IMR-90 (cell line): ENCODE results near the gene IFT74. TPM values are rescaled to one million over a fixed set of nuclear protein-coding genes. Genes with fewer than 3 reads are reported as not detected.

Source experiments
- ATAC-seq: fragments of 200-7000 bp; cut with Tn5 transposase; 2 replicates; pipeline ENCODE4 v1.9.1; 2020; ENCODE audit warnings: low read depth, mild to moderate bottlenecking, moderate library complexity
- BruUV-seq: library from RNA; stranded (reverse); fragments of 400-500 nt; replicated peaks from 2 replicates; lab custom pipeline; 2021; lab: Mats Ljungman, UMichigan
- CTCF ChIA-PET: fragments of 300-600 bp; formaldehyde crosslinking; extraction: SDS; loops from one replicate; lab custom pipeline; 2021; ENCODE audit warnings: antibody characterized with exemption; lab: Yijun Ruan, JAX
- POLR2A ChIA-PET: fragments of 300-600 bp; sonication (Branson Sonifier 250); formaldehyde crosslinking; loops from one replicate; lab custom pipeline; 2022; ENCODE audit warnings: antibody characterized with exemption; ENCODE audit not compliant: unreplicated experiment; lab: Charles Lee
- DNase-seq: peaks from one replicate; pipeline ENCODE4 v3.0.0; 2013
- H2AFZ ChIP-seq: replicated peaks from 2 replicates; pipeline ENCODE3; 2013; ENCODE audit warnings: low read length, mild to moderate bottlenecking; ENCODE audit not compliant: poor library complexity
- H2AK5ac ChIP-seq: 2 replicates; pipeline ENCODE4 v1.6.1; 2013; ENCODE audit warnings: low read depth, low read length, inconsistent platforms
- H2AK9ac ChIP-seq: replicated peaks from 2 replicates; pipeline ENCODE3; 2013; ENCODE audit warnings: mild to moderate bottlenecking, low read depth, low read length, moderate library complexity; ENCODE audit not compliant: poor library complexity
- H2BK120ac ChIP-seq: 2 replicates; pipeline ENCODE4 v1.6.1; 2013; ENCODE audit warnings: low read depth, low read length, inconsistent platforms
- H2BK15ac ChIP-seq: 3 replicates; pipeline ENCODE4 v1.6.1; 2013; ENCODE audit warnings: low read depth, low read length, inconsistent platforms
- H2BK20ac ChIP-seq: 2 replicates; pipeline ENCODE4 v1.6.1; 2013; ENCODE audit warnings: low read depth, mild to moderate bottlenecking, inconsistent platforms, low read length, moderate library complexity
- H2BK5ac ChIP-seq: 2 replicates; pipeline ENCODE4 v1.6.1; 2013; ENCODE audit warnings: mild to moderate bottlenecking, low read depth, low read length, inconsistent platforms; ENCODE audit not compliant: poor library complexity, severe bottlenecking
- H3K14ac ChIP-seq: replicated peaks from 2 replicates; pipeline ENCODE4 v1.6.1; 2013; ENCODE audit warnings: low read depth, low read length, inconsistent platforms
- H3K18ac ChIP-seq: 2 replicates; pipeline ENCODE4 v1.6.1; 2013; ENCODE audit warnings: low read depth, low read length, control low read depth
- H3K23ac ChIP-seq: 2 replicates; pipeline ENCODE4 v1.6.1; 2013; ENCODE audit warnings: low read depth, low read length, inconsistent platforms
- H3K27ac ChIP-seq: 2 replicates; pipeline ENCODE4 v1.5.1; 2013; ENCODE audit warnings: mild to moderate bottlenecking, control low read depth, low read length; ENCODE audit not compliant: insufficient read depth
- H3K27me3 ChIP-seq: 2 replicates; pipeline ENCODE4 v1.6.1; 2013; ENCODE audit warnings: low read length; ENCODE audit not compliant: control insufficient read depth, insufficient read depth
- H3K36me3 ChIP-seq: 2 replicates; pipeline ENCODE4 v1.6.1; 2013; ENCODE audit warnings: low read length, mixed read lengths; ENCODE audit not compliant: control insufficient read depth, insufficient read depth
- H3K4ac ChIP-seq: 2 replicates; pipeline ENCODE4 v1.6.1; 2013; ENCODE audit warnings: low read depth, low read length, inconsistent platforms
- H3K4me1 ChIP-seq: 2 replicates; pipeline ENCODE4 v1.6.1; 2013; ENCODE audit warnings: low read length, mixed read lengths; ENCODE audit not compliant: control insufficient read depth, insufficient read depth
- H3K4me2 ChIP-seq: 2 replicates; pipeline ENCODE4 v1.6.1; 2013; ENCODE audit warnings: low read depth, mild to moderate bottlenecking, control low read depth, low read length, moderate library complexity
- H3K4me3 ChIP-seq: 2 replicates; pipeline ENCODE4 v1.5.1; 2013; ENCODE audit warnings: low read depth, mild to moderate bottlenecking, control low read depth, low read length, moderate library complexity; ENCODE audit not compliant: insufficient read depth
- H3K56ac ChIP-seq: 2 replicates; pipeline ENCODE4 v1.6.1; 2013; ENCODE audit warnings: low read length, inconsistent platforms; ENCODE audit not compliant: insufficient read depth; ENCODE audit errors: extremely low read depth
- H3K79me1 ChIP-seq, 2 experiments: 2 replicates each; pipeline ENCODE4 v1.6.1; 2013; ENCODE audit warnings: low read length in 2 of 2, inconsistent platforms in 1 of 2, low read depth in 1 of 2
- H3K9ac ChIP-seq: 2 replicates; pipeline ENCODE4 v1.6.1; 2013; ENCODE audit warnings: low read depth, low read length, control low read depth
- H3K9me1 ChIP-seq: 2 replicates; pipeline ENCODE4 v1.6.1; 2013; ENCODE audit warnings: low read length, inconsistent platforms; ENCODE audit not compliant: insufficient read depth
- H3K9me3 ChIP-seq: 2 replicates; pipeline ENCODE4 v1.6.1; 2013; ENCODE audit warnings: low read length; ENCODE audit not compliant: control insufficient read depth, insufficient read depth
- H4K20me1 ChIP-seq: 2 replicates; pipeline ENCODE4 v1.6.1; 2013; ENCODE audit warnings: low read length, inconsistent platforms; ENCODE audit not compliant: insufficient read depth
- H4K5ac ChIP-seq: 2 replicates; pipeline ENCODE4 v1.6.1; 2013; ENCODE audit warnings: mild to moderate bottlenecking, low read depth, low read length, control low read depth
- H4K8ac ChIP-seq, 2 experiments: 2 replicates each; pipeline ENCODE4 v1.6.1; 2013; ENCODE audit warnings: low read depth in 2 of 2, low read length in 2 of 2, control low read depth in 1 of 2, inconsistent platforms in 1 of 2
- H4K91ac ChIP-seq: 2 replicates; pipeline ENCODE4 v1.6.1; 2013; ENCODE audit warnings: low read depth, low read length, inconsistent platforms; ENCODE audit not compliant: insufficient read depth
- BHLHE40 ChIP-seq: fragments of 150-350 bp; IDR thresholded peaks from 2 replicates; pipeline ENCODE4 v1.6.1; 2016; ENCODE audit warnings: mild to moderate bottlenecking, low read depth, low read length
- CHD1 ChIP-seq: IDR thresholded peaks from 2 replicates; pipeline ENCODE4 v1.6.1; 2012; ENCODE audit warnings: low read depth, low read length, improper control_type of control experiment
- MAZ ChIP-seq: IDR thresholded peaks from 2 replicates; pipeline ENCODE4 v1.6.1; 2012; ENCODE audit warnings: low read depth, mild to moderate bottlenecking, low read length, improper control_type of control experiment, moderate library complexity, borderline replicate concordance
- NFE2L2 ChIP-seq: fragments of 150-350 bp; IDR thresholded peaks from 2 replicates; pipeline ENCODE4 v1.6.1; 2016; ENCODE audit warnings: low read depth, mild to moderate bottlenecking, low read length
- POLR2A ChIP-seq: IDR thresholded peaks from 2 replicates; pipeline ENCODE4 v1.6.1; 2012; ENCODE audit warnings: mild to moderate bottlenecking, low read depth, low read length
- RAD21 ChIP-seq: IDR thresholded peaks from 2 replicates; pipeline ENCODE4 v1.6.1; 2012; ENCODE audit warnings: low read length, improper control_type of control experiment
- RCOR1 ChIP-seq: IDR thresholded peaks from 2 replicates; pipeline ENCODE4 v1.6.1; 2012; ENCODE audit warnings: mild to moderate bottlenecking, low read length, improper control_type of control experiment; ENCODE audit not compliant: insufficient replicate concordance
- SMC3 ChIP-seq: fragments of 150-350 bp; IDR thresholded peaks from 2 replicates; pipeline ENCODE4 v1.6.1; 2016; ENCODE audit warnings: low read depth, mild to moderate bottlenecking, antibody characterized with exemption, low read length, moderate library complexity
- WGBS, 2 experiments: methylation state at CpG; one replicate each; pipeline versions ENCODE4 v1.1.5 to v1.1.7; 2013; ENCODE audit warnings: missing lambda C conversion rate in 2 of 2; ENCODE audit not compliant: insufficient read length in 1 of 2; ENCODE audit errors: extremely low coverage in 2 of 2; 5-methylcytosine and 5-hydroxymethylcytosine counted together
- dilution Hi-C: fragments of 300-500 bp; cut with HindIII; formaldehyde crosslinking; loops from one replicate; pipeline ENCODE4 v1.14.3; 2018; ENCODE audit warnings: low sequenced_read_pairs; ENCODE audit not compliant: unreplicated experiment
- in situ Hi-C: fragments of 300-500 bp; cut with MboI; formaldehyde crosslinking; loops from 3 replicates; pipeline ENCODE4 v1.14.3; 2019; ENCODE audit warnings: low sequenced_read_pairs, inconsistent platforms, mixed read lengths
- intact Hi-C: fragments of 100-400 bp; cut with micrococcal nuclease; formaldehyde crosslinking; loops from 2 replicates; pipeline ENCODE4 v1.10.0; 2022
- polyA plus RNA-seq, 3 experiments: library from polyadenylated mRNA; depleted of rRNA; stranded (reverse); fragments of >200 nt; gene quantifications; 2 replicates each; pipeline ENCODE4 v1.2.3, GENCODE V29; 2012; ENCODE audit warnings: low replicate concordance in 1 of 3
- total RNA-seq: library from RNA; depleted of rRNA; stranded (reverse); fragments of >200 nt; gene quantifications from 2 replicates; pipeline ENCODE4 v1.2.3, GENCODE V29; 2012
- TF ChIP-seq, protein P1 (sequence below): fragments of 150-350 bp; IDR thresholded peaks from 2 replicates; pipeline ENCODE4 v1.6.1; 2016; ENCODE audit warnings: low read depth, mild to moderate bottlenecking, low read length, moderate library complexity, borderline replicate concordance
- TF ChIP-seq, protein P2 (sequence below): conservative IDR thresholded peaks from 2 replicates; pipeline ENCODE4 v1.5.1; 2012; ENCODE audit warnings: mild to moderate bottlenecking, low read depth, low read length, improper control_type of control experiment

The IFT74 gene
- total and polyA plus RNA-seq, 2 of the 4 experiments (the other 2 are of a cell fraction), result 4.6 to 12.2 TPM

- peak overlapping the region; percentile 89 for H2AK9ac ChIP-seq
- no TSS peak for BruUV-seq
- peaks cover 2% of the 10 kb centered on the region; the same call in 1 of the 2 replicates for H3K4me1 ChIP-seq
- peak overlapping the region; percentile 79; the same call in 1 of the 2 replicates for H3K27ac ChIP-seq
- peak overlapping the region; percentile 19; the same call in 1 of the 2 replicates for H3K56ac ChIP-seq
- H3K27me3 ChIP-seq, result no peaks in the 10 kb centered on the region
- peak overlapping the region; percentile 95 for H2BK120ac ChIP-seq
- peak overlapping the region; percentile 91 for H2BK20ac ChIP-seq
- peak overlapping the region; percentile 70; the same call in 2 of the 3 replicates for H2BK15ac ChIP-seq
- H3K4me2 ChIP-seq, result no peak overlapping the region
- peak overlapping the region; percentile 80 for H3K4ac ChIP-seq
- dilution Hi-C loops (no loop called here), intact Hi-C loops (loop anchor here (5.0 kb wide), 1 partner anchor 229 kb away; no protein-coding TSS in a partner anchor), in situ Hi-C loops (loop anchor here (25.0 kb wide), 1 partner anchor 239 kb away; no protein-coding TSS in a partner anchor)
- peak overlapping the region; percentile 86 for H3K23ac ChIP-seq
- no peak overlapping the region for H3K9ac ChIP-seq
- H2AK5ac ChIP-seq, result peak overlapping the region; percentile 78
- H3K14ac ChIP-seq, result peak overlapping the region; percentile 71
- H3K36me3 ChIP-seq, result peaks cover 3% of the 10 kb centered on the region
- no peaks in the 10 kb centered on the region for H3K9me1 ChIP-seq
- H2BK5ac ChIP-seq, result peak overlapping the region; percentile 92
- DNase-seq, result peak; percentile 46
- H3K79me1 ChIP-seq, result peaks cover 6 to 17% of the 10 kb centered on the region in 2 experiments; a peak in 1 of 4 replicates
- WGBS, 2 experiments, result 100% methylated on average over 6 of the region's 18 CpGs; no CpG with 5 or more reads in 1 of the 2 experiments
- no peak overlapping the region for H3K4me3 ChIP-seq
- peak overlapping the region; percentile 74 for H2AFZ ChIP-seq
- peak; percentile 66 for ATAC-seq
- TF ChIP-seq, protein P1, sequence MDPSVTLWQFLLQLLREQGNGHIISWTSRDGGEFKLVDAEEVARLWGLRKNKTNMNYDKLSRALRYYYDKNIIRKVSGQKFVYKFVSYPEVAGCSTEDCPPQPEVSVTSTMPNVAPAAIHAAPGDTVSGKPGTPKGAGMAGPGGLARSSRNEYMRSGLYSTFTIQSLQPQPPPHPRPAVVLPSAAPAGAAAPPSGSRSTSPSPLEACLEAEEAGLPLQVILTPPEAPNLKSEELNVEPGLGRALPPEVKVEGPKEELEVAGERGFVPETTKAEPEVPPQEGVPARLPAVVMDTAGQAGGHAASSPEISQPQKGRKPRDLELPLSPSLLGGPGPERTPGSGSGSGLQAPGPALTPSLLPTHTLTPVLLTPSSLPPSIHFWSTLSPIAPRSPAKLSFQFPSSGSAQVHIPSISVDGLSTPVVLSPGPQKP, result no peak
- TF ChIP-seq, protein P2, sequence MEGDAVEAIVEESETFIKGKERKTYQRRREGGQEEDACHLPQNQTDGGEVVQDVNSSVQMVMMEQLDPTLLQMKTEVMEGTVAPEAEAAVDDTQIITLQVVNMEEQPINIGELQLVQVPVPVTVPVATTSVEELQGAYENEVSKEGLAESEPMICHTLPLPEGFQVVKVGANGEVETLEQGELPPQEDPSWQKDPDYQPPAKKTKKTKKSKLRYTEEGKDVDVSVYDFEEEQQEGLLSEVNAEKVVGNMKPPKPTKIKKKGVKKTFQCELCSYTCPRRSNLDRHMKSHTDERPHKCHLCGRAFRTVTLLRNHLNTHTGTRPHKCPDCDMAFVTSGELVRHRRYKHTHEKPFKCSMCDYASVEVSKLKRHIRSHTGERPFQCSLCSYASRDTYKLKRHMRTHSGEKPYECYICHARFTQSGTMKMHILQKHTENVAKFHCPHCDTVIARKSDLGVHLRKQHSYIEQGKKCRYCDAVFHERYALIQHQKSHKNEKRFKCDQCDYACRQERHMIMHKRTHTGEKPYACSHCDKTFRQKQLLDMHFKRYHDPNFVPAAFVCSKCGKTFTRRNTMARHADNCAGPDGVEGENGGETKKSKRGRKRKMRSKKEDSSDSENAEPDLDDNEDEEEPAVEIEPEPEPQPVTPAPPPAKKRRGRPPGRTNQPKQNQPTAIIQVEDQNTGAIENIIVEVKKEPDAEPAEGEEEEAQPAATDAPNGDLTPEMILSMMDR, result peak; percentile 46
- TF ChIP-seq NFE2L2 (no peak), RCOR1 (no peak), CHD1 (no peak), BHLHE40 (no peak), SMC3 (peak; percentile 22; the same call in 1 of the 2 replicates), MAZ (no peak), RAD21 (peak; percentile 61), POLR2A (no peak)
- H4K91ac ChIP-seq, result peak overlapping the region; percentile 88
- peak overlapping the region; percentile 96 for H3K18ac ChIP-seq
- H3K9me3 ChIP-seq, result no peaks in the 10 kb centered on the region
- peak overlapping the region; percentile 97 for H4K5ac ChIP-seq
- POLR2A ChIA-PET, result no interaction called here
- no peaks in the 10 kb centered on the region for H4K20me1 ChIP-seq
- H4K8ac ChIP-seq, result peak overlapping the region; percentile 89 to 98
- CTCF ChIA-PET, result interaction anchor here (1.4 kb wide), 1 partner anchor 9 kb away, joined by 4 read pairs; no protein-coding TSS in a partner anchor
These were observed 19.8 kb downstream of the IFT74 start for GRCh38 chr9:26975728-26976707.
